DOHH2 (cell line): ENCODE data around the gene CDKN1A.
"Not testable (repeated sequence)": the region's sequence is repeated elsewhere in the genome, so short reads cannot be mapped to it uniquely, and the experiment has no call there.

ENCODE experiments used
- CTCF ChIP-seq: fragments of 200-600 bp; sonication (generic); IDR thresholded peaks from one replicate; pipeline ENCODE4 v1.5.1; 2014; ENCODE audit warnings: antibody characterized with exemption, mild to moderate bottlenecking, low read depth, low read length; ENCODE audit not compliant: poor library complexity, severe bottlenecking
- EZH2phosphoT487 ChIP-seq: fragments of 200-600 bp; sonication (generic); IDR thresholded peaks from 2 replicates; pipeline ENCODE4 v1.6.1; 2017; ENCODE audit warnings: borderline replicate concordance, mild to moderate bottlenecking, antibody characterized with exemption, low read length, moderate library complexity, mixed read lengths

DNA sequence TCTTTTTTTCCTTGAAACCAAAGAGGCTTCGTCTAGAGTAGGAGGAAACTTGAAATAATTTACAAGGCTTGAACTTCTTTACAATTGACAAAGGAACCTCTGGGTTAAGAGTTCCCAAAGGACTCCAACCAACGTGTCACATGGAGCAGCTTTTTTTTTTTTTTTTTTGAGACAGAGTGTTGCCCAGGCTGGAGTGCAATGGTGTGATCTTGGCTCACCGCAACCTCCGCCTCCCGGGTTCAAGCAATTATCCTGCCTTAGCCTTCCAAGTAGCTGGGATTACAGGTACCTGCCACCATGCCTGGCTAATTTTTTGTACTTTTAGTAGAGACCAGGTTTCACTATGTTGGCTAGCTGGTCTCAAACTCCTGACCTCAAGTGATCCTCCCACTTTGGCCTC, 24.0 kb upstream of the CDKN1A start:
- not testable (repeated sequence) for TF ChIP-seq CTCF, EZH2phosphoT487
